Left ventricle myocardium inferior (tissue), 1 donor: ENCODE results near the gene BNIP3. TPM values are rescaled to one million over a fixed set of nuclear protein-coding genes. Genes with fewer than 3 reads are reported as not detected.

ENCODE experiments used
- DNase-seq: peaks from one replicate; pipeline ENCODE4 v3.0.0-alpha.2; 2020
- H3K27ac ChIP-seq: fragments of 200-600 bp; replicated peaks from 2 replicates; pipeline ENCODE4 v1.8.0; 2021
- H3K27me3 ChIP-seq: fragments of 200-600 bp; 2 replicates; pipeline ENCODE4 v1.8.0; 2021; ENCODE audit warnings: low read depth
- H3K36me3 ChIP-seq: fragments of 200-600 bp; 2 replicates; pipeline ENCODE4 v1.8.0; 2021
- H3K4me1 ChIP-seq: fragments of 200-600 bp; 2 replicates; pipeline ENCODE4 v1.8.0; 2021
- H3K4me3 ChIP-seq: fragments of 200-600 bp; 2 replicates; pipeline ENCODE4 v1.8.0; 2021; ENCODE audit warnings: mild to moderate bottlenecking, moderate library complexity
- H3K9me3 ChIP-seq: fragments of 200-600 bp; replicated peaks from 2 replicates; pipeline ENCODE4 v1.8.0; 2021
- CTCF ChIP-seq: fragments of 200-600 bp; IDR thresholded peaks from 2 replicates; pipeline ENCODE4 v1.8.0; 2021; ENCODE audit warnings: antibody characterized with exemption, mild to moderate bottlenecking, borderline replicate concordance
- intact Hi-C: fragments of 100-400 bp; cut with micrococcal nuclease; formaldehyde crosslinking; loops from one replicate; pipeline ENCODE4 v1.11.0; 2022
- total RNA-seq: library from RNA; stranded (reverse); fragmentation: NEBNext Ultra II Directional; extraction: Animal tissue kit (Norgen Biotek cat#: 25700); gene quantifications from one replicate; pipeline ENCODE4 v1.2.1, GENCODE V29; 2021
- donor health status: DM: no; HTN: yes; CAD: no; lungs with severe emphysema.

Gene BNIP3
- total RNA-seq, 1 donor from 2014 or later: 161 TPM

- no peak for TF ChIP-seq CTCF
- no peaks in the 10 kb centered on the region for H3K27me3 ChIP-seq
- DNase-seq: no peak
- peaks cover 44% of the 10 kb centered on the region for H3K36me3 ChIP-seq
- no peak overlapping the region for H3K27ac ChIP-seq
- intact Hi-C loops: no loop called here
- no peaks in the 10 kb centered on the region for H3K9me3 ChIP-seq
- H3K4me3 ChIP-seq: no peak overlapping the region
- peaks cover 75% of the 10 kb centered on the region for H3K4me1 ChIP-seq
Observed at GRCh38 chr10:131935260-131935659, 46.5 kb downstream of the BNIP3 start.

GRCh38 chr10:131934769-131935168 is 47.0 kb downstream of the BNIP3 start:
- no peaks in the 10 kb centered on the region for H3K27me3 ChIP-seq
- TF ChIP-seq CTCF: no peak
- no peak overlapping the region for H3K4me3 ChIP-seq
- DNase-seq: no peak
- no peak overlapping the region for H3K27ac ChIP-seq
- peaks cover 39% of the 10 kb centered on the region for H3K36me3 ChIP-seq
- no peaks in the 10 kb centered on the region for H3K9me3 ChIP-seq
- intact Hi-C loops: no loop called here
- H3K4me1 ChIP-seq: peaks cover 80% of the 10 kb centered on the region

- Histone ChIP-seq H3K9me3 (no peaks in the 10 kb centered on the region), H3K4me1 (peaks cover 91% of the 10 kb centered on the region), H3K4me3 (no peak overlapping the region), H3K36me3 (peaks cover 34% of the 10 kb centered on the region), H3K27me3 (no peaks in the 10 kb centered on the region), H3K27ac (no peak overlapping the region)
- DNase-seq: no peak
- intact Hi-C loops: no loop called here
- TF ChIP-seq CTCF: no peak
Observed at GRCh38 chr10:131933696-131934086, 48.0 kb downstream of the BNIP3 start.

GRCh38 chr10:131933016-131933695 is 48.6 kb downstream of the BNIP3 start:
- H3K4me1 ChIP-seq: peaks cover 91% of the 10 kb centered on the region
- peak overlapping the region; percentile 1 for H3K27ac ChIP-seq
- DNase-seq: no peak
- no peaks in the 10 kb centered on the region for H3K27me3 ChIP-seq
- intact Hi-C loops: no loop called here
- H3K36me3 ChIP-seq: peaks cover 28% of the 10 kb centered on the region
- no peaks in the 10 kb centered on the region for H3K9me3 ChIP-seq
- no peak for TF ChIP-seq CTCF
- no peak overlapping the region for H3K4me3 ChIP-seq

- Histone ChIP-seq H3K27me3 (no peaks in the 10 kb centered on the region), H3K4me3 (no peak overlapping the region), H3K4me1 (peaks cover 91% of the 10 kb centered on the region), H3K27ac (peak overlapping the region; percentile 64), H3K9me3 (no peaks in the 10 kb centered on the region), H3K36me3 (peaks cover 17% of the 10 kb centered on the region)
- no peak for DNase-seq
- intact Hi-C loops: no loop called here
- no peak for TF ChIP-seq CTCF
Observed at GRCh38 chr10:131931981-131932380, 49.7 kb downstream of the BNIP3 start.
